Calu3 (cell line): ENCODE results near the gene OR5B2. TPM values are rescaled to one million over a fixed set of nuclear protein-coding genes. Genes with fewer than 3 reads are reported as not detected.

Experiments used
- BruUV-seq: library from RNA; stranded (reverse); fragments of 400-500 nt; replicated peaks from 2 replicates; lab custom pipeline; 2021; lab: Mats Ljungman, UMichigan
- CTCF ChIA-PET: fragments of 300-600 bp; sonication (Branson Sonifier 250); formaldehyde crosslinking; loops from one replicate; lab custom pipeline; 2022; ENCODE audit warnings: antibody characterized with exemption; lab: Charles Lee
- DNase-seq: peaks from one replicate; pipeline ENCODE4 v3.0.0; 2022
- H3K27ac Mint-ChIP-seq: one replicate; pipeline ENCODE4 v1.8.0; 2022; ENCODE audit warnings: mixed read lengths; ENCODE audit not compliant: unreplicated experiment
- H3K27me3 Mint-ChIP-seq: one replicate; pipeline ENCODE4 v1.8.0; 2022; ENCODE audit warnings: mixed read lengths; ENCODE audit not compliant: unreplicated experiment
- H3K36me3 Mint-ChIP-seq: one replicate; pipeline ENCODE4 v1.8.0; 2022; ENCODE audit warnings: mild to moderate bottlenecking, moderate library complexity, mixed read lengths; ENCODE audit not compliant: insufficient read depth, unreplicated experiment
- H3K4me1 Mint-ChIP-seq: one replicate; pipeline ENCODE4 v1.8.0; 2022; ENCODE audit warnings: mild to moderate bottlenecking, low read depth, mixed read lengths; ENCODE audit not compliant: unreplicated experiment
- H3K4me3 Mint-ChIP-seq: one replicate; pipeline ENCODE4 v1.8.0; 2022; ENCODE audit warnings: mild to moderate bottlenecking, low read depth, moderate library complexity, mixed read lengths; ENCODE audit not compliant: unreplicated experiment
- H3K9me3 Mint-ChIP-seq: one replicate; pipeline ENCODE4 v1.8.0; 2022; ENCODE audit warnings: low read depth, mixed read lengths; ENCODE audit not compliant: unreplicated experiment
- intact Hi-C: fragments of 100-400 bp; cut with micrococcal nuclease; formaldehyde crosslinking; loops from one replicate; pipeline ENCODE4 v1.10.0; 2022; ENCODE audit not compliant: unreplicated experiment
- total RNA-seq: library from RNA; stranded (reverse); gene quantifications from 2 replicates; pipeline ENCODE4 v1.2.3, GENCODE V29; 2022
- TF ChIP-seq, protein P1 (sequence below): fragments of 200-600 bp; IDR thresholded peaks from one replicate; pipeline ENCODE4 v1.8.0; 2022; ENCODE audit warnings: antibody characterized with exemption; ENCODE audit not compliant: unreplicated experiment

OR5B2 gene
- total RNA-seq, 1 experiment from 2014 or later = not detected

DNA sequence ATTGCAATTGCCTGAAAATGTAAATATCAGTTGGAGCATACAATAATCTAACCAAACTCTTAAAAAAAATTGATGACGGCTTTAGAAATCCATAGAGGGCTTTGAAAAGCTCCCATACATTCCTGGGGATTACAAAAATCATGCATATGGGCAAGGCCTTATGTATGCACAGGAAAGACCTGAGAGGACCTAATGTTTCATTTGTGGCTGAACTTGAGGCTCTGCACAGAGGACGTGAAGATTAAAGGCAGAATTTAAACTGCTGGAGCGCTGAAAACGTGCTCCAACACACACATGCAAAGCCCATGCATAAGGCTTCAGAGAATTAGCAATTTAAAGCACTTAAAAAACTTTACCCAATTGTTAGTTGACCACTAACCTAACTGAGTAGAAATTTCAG, 10.6 kb upstream of the OR5B2 start:
- Mint-ChIP-seq H3K4me3 (no peak overlapping the region), H3K27me3 (no peaks in the 10 kb centered on the region), H3K27ac (no peak overlapping the region), H3K36me3 (no peaks in the 10 kb centered on the region), H3K4me1 (no peaks in the 10 kb centered on the region), H3K9me3 (peaks cover 12% of the 10 kb centered on the region)
- TF ChIP-seq, protein P1, sequence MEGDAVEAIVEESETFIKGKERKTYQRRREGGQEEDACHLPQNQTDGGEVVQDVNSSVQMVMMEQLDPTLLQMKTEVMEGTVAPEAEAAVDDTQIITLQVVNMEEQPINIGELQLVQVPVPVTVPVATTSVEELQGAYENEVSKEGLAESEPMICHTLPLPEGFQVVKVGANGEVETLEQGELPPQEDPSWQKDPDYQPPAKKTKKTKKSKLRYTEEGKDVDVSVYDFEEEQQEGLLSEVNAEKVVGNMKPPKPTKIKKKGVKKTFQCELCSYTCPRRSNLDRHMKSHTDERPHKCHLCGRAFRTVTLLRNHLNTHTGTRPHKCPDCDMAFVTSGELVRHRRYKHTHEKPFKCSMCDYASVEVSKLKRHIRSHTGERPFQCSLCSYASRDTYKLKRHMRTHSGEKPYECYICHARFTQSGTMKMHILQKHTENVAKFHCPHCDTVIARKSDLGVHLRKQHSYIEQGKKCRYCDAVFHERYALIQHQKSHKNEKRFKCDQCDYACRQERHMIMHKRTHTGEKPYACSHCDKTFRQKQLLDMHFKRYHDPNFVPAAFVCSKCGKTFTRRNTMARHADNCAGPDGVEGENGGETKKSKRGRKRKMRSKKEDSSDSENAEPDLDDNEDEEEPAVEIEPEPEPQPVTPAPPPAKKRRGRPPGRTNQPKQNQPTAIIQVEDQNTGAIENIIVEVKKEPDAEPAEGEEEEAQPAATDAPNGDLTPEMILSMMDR = no peak
- CTCF ChIA-PET = no interaction called here
- no TSS peak for BruUV-seq
- intact Hi-C loops = no loop called here
- DNase-seq = no peak

DNA sequence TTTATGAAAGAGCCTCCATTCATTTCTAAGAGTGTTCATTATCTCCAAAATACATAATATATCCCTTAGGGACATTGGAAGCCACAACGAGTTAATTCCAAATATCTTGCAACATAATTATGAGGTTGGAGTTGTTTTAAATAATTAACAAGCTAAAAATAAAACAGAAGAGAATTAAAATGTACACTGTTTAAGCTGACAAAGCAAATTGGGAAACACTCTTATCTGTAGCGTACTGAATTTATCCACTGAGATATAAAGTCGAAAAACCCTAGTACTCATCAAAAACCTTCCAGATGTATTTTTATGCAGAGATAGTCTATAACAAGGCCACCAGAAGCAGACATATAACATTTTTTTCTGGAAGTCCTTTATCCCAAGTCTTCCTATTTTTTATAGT, 6.3 kb upstream of the OR5B2 start:
- H3K9me3 Mint-ChIP-seq = peaks cover 10% of the 10 kb centered on the region
- H3K4me3 Mint-ChIP-seq = no peak overlapping the region
- DNase-seq = no peak
- no peaks in the 10 kb centered on the region for H3K4me1 Mint-ChIP-seq
- no TSS peak for BruUV-seq
- H3K36me3 Mint-ChIP-seq = no peaks in the 10 kb centered on the region
- CTCF ChIA-PET = no interaction called here
- TF ChIP-seq, protein P1 = no peak
- H3K27ac Mint-ChIP-seq = no peak overlapping the region
- no peaks in the 10 kb centered on the region for H3K27me3 Mint-ChIP-seq
- intact Hi-C loops = no loop called here

DNA sequence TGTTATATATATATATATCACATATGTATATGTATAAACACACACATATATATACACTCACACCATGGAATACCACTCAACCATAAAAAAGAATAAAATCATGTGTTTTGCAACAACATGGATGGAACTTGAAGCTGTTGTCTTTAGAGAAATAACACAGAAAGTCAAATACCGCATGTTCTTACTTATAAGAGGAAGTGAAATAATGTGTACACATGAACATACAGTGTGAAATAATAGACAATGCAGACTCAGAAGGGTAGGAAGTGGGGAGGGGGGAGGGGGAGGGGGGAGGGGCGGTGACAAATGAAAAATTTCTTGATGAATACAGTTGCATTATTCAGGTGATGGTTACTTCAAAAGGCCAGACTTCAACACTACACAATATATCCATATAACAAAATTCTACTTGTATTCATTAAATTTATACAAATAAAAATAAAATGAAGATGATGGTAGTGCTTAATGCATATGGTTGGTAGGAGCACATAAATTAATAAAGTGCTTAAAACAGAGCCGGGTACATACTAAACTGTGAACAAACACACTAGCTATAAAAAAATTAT, 5.8 kb upstream of the OR5B2 start:
- H3K4me1 Mint-ChIP-seq = no peaks in the 10 kb centered on the region
- H3K27me3 Mint-ChIP-seq = no peaks in the 10 kb centered on the region
- no TSS peak for BruUV-seq
- intact Hi-C loops = no loop called here
- no peak for DNase-seq
- no peak overlapping the region for H3K4me3 Mint-ChIP-seq
- CTCF ChIA-PET = no interaction called here
- no peaks in the 10 kb centered on the region for H3K36me3 Mint-ChIP-seq
- TF ChIP-seq, protein P1 = no peak
- H3K9me3 Mint-ChIP-seq = peaks cover 8% of the 10 kb centered on the region
- no peak overlapping the region for H3K27ac Mint-ChIP-seq

DNA sequence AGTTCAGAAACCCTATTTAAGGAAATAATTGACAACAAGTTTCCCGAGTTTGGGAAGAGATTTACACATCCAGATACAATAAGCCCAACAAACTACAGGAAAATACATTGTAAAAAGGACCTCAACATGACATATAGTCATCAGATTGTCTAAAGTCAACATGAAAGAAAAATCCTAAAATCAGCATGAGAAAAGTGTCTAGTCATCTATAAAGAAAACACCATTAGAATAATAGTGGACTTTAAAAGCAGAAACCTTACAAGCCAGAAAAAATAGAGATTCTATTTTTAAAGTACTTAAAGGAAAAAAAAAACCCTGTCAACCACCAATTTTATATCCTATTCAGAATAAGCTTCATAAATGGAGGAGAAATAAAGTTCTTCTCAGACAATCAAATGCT, 1.4 kb upstream of the OR5B2 start:
- Mint-ChIP-seq H3K27me3 (no peaks in the 10 kb centered on the region), H3K4me3 (no peak overlapping the region), H3K9me3 (no peaks in the 10 kb centered on the region), H3K27ac (no peak overlapping the region), H3K4me1 (no peaks in the 10 kb centered on the region), H3K36me3 (no peaks in the 10 kb centered on the region)
- TF ChIP-seq, protein P1 = no peak
- intact Hi-C loops = no loop called here
- no peak for DNase-seq
- BruUV-seq = no TSS peak
- CTCF ChIA-PET = no interaction called here
